A673 (cell line): ENCODE data around the gene NCAPD2. TPM values are rescaled to one million over a fixed set of nuclear protein-coding genes. Genes with fewer than 3 reads are reported as not detected.

Experiments used
- BruUV-seq: library from RNA; stranded (reverse); fragments of 400-500 nt; replicated peaks from 2 replicates; lab custom pipeline; 2021; lab: Mats Ljungman, UMichigan
- CTCF ChIA-PET: fragments of 300-600 bp; sonication (Branson Sonifier 250); formaldehyde crosslinking; loops from one replicate; lab custom pipeline; 2022; ENCODE audit warnings: antibody characterized with exemption; lab: Charles Lee
- POLR2A ChIA-PET: fragments of 300-600 bp; sonication (Branson Sonifier 250); formaldehyde crosslinking; loops from one replicate; lab custom pipeline; 2022; ENCODE audit warnings: antibody characterized with exemption; ENCODE audit not compliant: low non-redundant PET; lab: Charles Lee
- DNase-seq: peaks from one replicate; pipeline ENCODE4 v3.0.0-alpha.2; 2015; ENCODE audit warnings: low spot score
- H3K27ac ChIP-seq: fragments of 200-600 bp; sonication (generic); 2 replicates; pipeline ENCODE4 v1.5.1; 2016; ENCODE audit warnings: mixed run types, low read depth, mild to moderate bottlenecking, mixed read lengths, antibody characterized with exemption, low read length; ENCODE audit not compliant: poor library complexity, severe bottlenecking
- H3K27me3 ChIP-seq: fragments of 200-600 bp; sonication (generic); replicated peaks from 2 replicates; pipeline ENCODE4 v1.6.1; 2017; ENCODE audit warnings: mixed run types, low read depth, mild to moderate bottlenecking, mixed read lengths, antibody characterized with exemption, low read length; ENCODE audit not compliant: insufficient read depth, poor library complexity
- H3K36me3 ChIP-seq: fragments of 200-600 bp; sonication (generic); 2 replicates; pipeline ENCODE4 v1.6.1; 2016; ENCODE audit warnings: mixed run types, mild to moderate bottlenecking, mixed read lengths, antibody characterized with exemption, low read length; ENCODE audit not compliant: insufficient read depth, poor library complexity, severe bottlenecking
- H3K4me1 ChIP-seq: fragments of 200-600 bp; sonication (generic); 2 replicates; pipeline ENCODE4 v1.6.1; 2017; ENCODE audit warnings: mixed run types, mild to moderate bottlenecking, mixed read lengths, antibody characterized with exemption, low read length; ENCODE audit not compliant: insufficient read depth, poor library complexity, severe bottlenecking
- H3K4me3 ChIP-seq: fragments of 200-600 bp; sonication (generic); 2 replicates; pipeline ENCODE4 v1.5.1; 2016; ENCODE audit warnings: low read depth, mixed run types, mild to moderate bottlenecking, mixed read lengths, low read length; ENCODE audit not compliant: poor library complexity, severe bottlenecking
- H3K9me3 ChIP-seq: fragments of 200-600 bp; sonication (generic); 2 replicates; pipeline ENCODE4 v1.6.1; 2016; ENCODE audit warnings: mixed run types, low read depth, mild to moderate bottlenecking, mixed read lengths, antibody characterized with exemption, low read length; ENCODE audit not compliant: poor library complexity, severe bottlenecking
- CTCF ChIP-seq: fragments of 300-800, 200-600 bp; sonication (generic); conservative IDR thresholded peaks from 2 replicates; pipeline ENCODE4 v1.5.1; 2017; ENCODE audit warnings: low read depth, mild to moderate bottlenecking, antibody characterized with exemption, low read length, moderate library complexity, mixed read lengths
- EZH2 ChIP-seq: fragments of 200-600 bp; sonication (generic); IDR thresholded peaks from 2 replicates; pipeline ENCODE4 v1.6.1; 2017; ENCODE audit warnings: borderline replicate concordance, low read depth, mild to moderate bottlenecking, mixed read lengths, antibody characterized with exemption, low read length; ENCODE audit not compliant: poor library complexity, severe bottlenecking
- intact Hi-C: fragments of 100-400 bp; cut with micrococcal nuclease; formaldehyde crosslinking; loops from one replicate; pipeline ENCODE4 v1.10.0; 2022; ENCODE audit not compliant: unreplicated experiment
- total RNA-seq: library from RNA; stranded (reverse); gene quantifications from 2 replicates; pipeline ENCODE4 v1.2.3, GENCODE V29; 2021

NCAPD2 gene
- total RNA-seq, 1 experiment from 2014 or later, result 125 TPM

- H3K4me3 ChIP-seq, result no peak overlapping the region
- no peaks in the 10 kb centered on the region for H3K36me3 ChIP-seq
- no TSS peak for BruUV-seq
- CTCF ChIA-PET, result interaction anchor here (1.5 kb wide), 1 partner anchor 15 kb away, joined by 6 read pairs; no protein-coding TSS in a partner anchor
- POLR2A ChIA-PET, result no interaction called here
- intact Hi-C loops, result no loop called here
- TF ChIP-seq CTCF (no peak), EZH2 (no peak)
- H3K27me3 ChIP-seq, result no peaks in the 10 kb centered on the region
- H3K27ac ChIP-seq, result peak overlapping the region; percentile 49
- peaks cover 27% of the 10 kb centered on the region for H3K4me1 ChIP-seq
- no peak for DNase-seq
- no peaks in the 10 kb centered on the region for H3K9me3 ChIP-seq
Measured at GRCh38 chr12:6450091-6450868, 43.6 kb upstream of the NCAPD2 start.

GRCh38 chr12:6450869-6451347, 43.0 kb upstream of the NCAPD2 start:
- CTCF ChIA-PET, result interaction anchor here (1.5 kb wide), 1 partner anchor 14 kb away, joined by 6 read pairs; no protein-coding TSS in a partner anchor
- DNase-seq, result no peak
- Histone ChIP-seq H3K27me3 (no peaks in the 10 kb centered on the region), H3K36me3 (no peaks in the 10 kb centered on the region), H3K4me3 (peak overlapping the region; percentile 58), H3K4me1 (peaks cover 27% of the 10 kb centered on the region), H3K9me3 (no peaks in the 10 kb centered on the region), H3K27ac (peak overlapping the region; percentile 85)
- no TSS peak for BruUV-seq
- no peak for TF ChIP-seq EZH2
- TF ChIP-seq CTCF, result no peak
- POLR2A ChIA-PET, result no interaction called here
- intact Hi-C loops, result no loop called here

- BruUV-seq, result TSS peak; percentile 58
- intact Hi-C loops, result no loop called here
- Histone ChIP-seq H3K4me1 (peaks cover 27% of the 10 kb centered on the region), H3K27ac (peak within 1 kb of the TSS; percentile 85), H3K4me3 (peak within 1 kb of the TSS; percentile 58), H3K36me3 (no peaks in the 10 kb centered on the region), H3K9me3 (no peaks in the 10 kb centered on the region), H3K27me3 (no peaks in the 10 kb centered on the region)
- DNase-seq, result peak; percentile 89
- ChIA-PET CTCF (interaction anchor here (1.5 kb wide), 1 partner anchor 14 kb away, joined by 6 read pairs; no protein-coding TSS in a partner anchor), POLR2A (no interaction called here)
- TF ChIP-seq EZH2 (no peak), CTCF (no peak)
Measured at GRCh38 chr12:6451348-6452244, 42.3 kb upstream of the NCAPD2 start, which contains the start of gene TAPBPL. TSS of gene TAPBPL (plus strand) at chr12:6452042. CDS start at chr12:6452249, 207 bp downstream.
